GM23338 (cell line): Measurements from ENCODE around the gene RFX2.

Experiments
- CREB1 ChIP-seq: fragments of 250-450 bp; sonication (Bioruptor Pico); IDR thresholded peaks from 2 replicates; pipeline ENCODE4 v1.5.0; 2020; ENCODE audit warnings: low read depth, mild to moderate bottlenecking, moderate library complexity
- EZH2 ChIP-seq: fragments of 200-600 bp; sonication (generic); IDR thresholded peaks from one replicate; pipeline ENCODE4 v1.8.0; 2017; ENCODE audit warnings: antibody characterized with exemption, mild to moderate bottlenecking, low read depth; ENCODE audit not compliant: unreplicated experiment
- EZH2phosphoT487 ChIP-seq: fragments of 200-600 bp; sonication (generic); IDR thresholded peaks from one replicate; pipeline ENCODE4 v1.8.1; 2018; ENCODE audit warnings: antibody characterized with exemption; ENCODE audit not compliant: unreplicated experiment
- JUNB ChIP-seq: IDR thresholded peaks from one replicate; pipeline ENCODE4 v1.6.1; 2016; ENCODE audit warnings: antibody characterized with exemption; ENCODE audit not compliant: unreplicated experiment
- NANOG ChIP-seq: IDR thresholded peaks from 2 replicates; pipeline ENCODE4 v1.6.1; 2016; ENCODE audit warnings: antibody characterized with exemption, borderline replicate concordance
- POLR2AphosphoS5 ChIP-seq: IDR thresholded peaks from 2 replicates; pipeline ENCODE4 v1.6.1; 2016; ENCODE audit warnings: antibody characterized with exemption, low read depth
- REST ChIP-seq: IDR thresholded peaks from one replicate; pipeline ENCODE4 v1.6.1; 2018; ENCODE audit warnings: antibody characterized with exemption; ENCODE audit not compliant: unreplicated experiment
- ZNF331 ChIP-seq: fragments of 250-450 bp; sonication (Bioruptor Pico); IDR thresholded peaks from 2 replicates; pipeline ENCODE4 v1.5.0; 2020; ENCODE audit warnings: low read depth, mild to moderate bottlenecking, moderate library complexity
- TF ChIP-seq, protein P1 (sequence below), 2 experiments: fragments of 200-600 bp in 1 of 2; sonication (generic) in 1 of 2; conservative IDR thresholded peaks; 2 replicates each; pipeline versions ENCODE4 v1.5.1 to v1.6.1; 2016 to 2017; ENCODE audit warnings: antibody characterized with exemption in 2 of 2, low read depth in 2 of 2, mild to moderate bottlenecking in 2 of 2, moderate library complexity in 1 of 2
- TF ChIP-seq, protein P2 (sequence below): IDR thresholded peaks from 2 replicates; pipeline ENCODE4 v1.6.1; 2016; ENCODE audit warnings: antibody characterized with exemption

GRCh38 chr19:5983367-5983955 lies 126.8 kb downstream of the RFX2 start:
- no peak for TF ChIP-seq POLR2AphosphoS5
- TF ChIP-seq, protein P1, sequence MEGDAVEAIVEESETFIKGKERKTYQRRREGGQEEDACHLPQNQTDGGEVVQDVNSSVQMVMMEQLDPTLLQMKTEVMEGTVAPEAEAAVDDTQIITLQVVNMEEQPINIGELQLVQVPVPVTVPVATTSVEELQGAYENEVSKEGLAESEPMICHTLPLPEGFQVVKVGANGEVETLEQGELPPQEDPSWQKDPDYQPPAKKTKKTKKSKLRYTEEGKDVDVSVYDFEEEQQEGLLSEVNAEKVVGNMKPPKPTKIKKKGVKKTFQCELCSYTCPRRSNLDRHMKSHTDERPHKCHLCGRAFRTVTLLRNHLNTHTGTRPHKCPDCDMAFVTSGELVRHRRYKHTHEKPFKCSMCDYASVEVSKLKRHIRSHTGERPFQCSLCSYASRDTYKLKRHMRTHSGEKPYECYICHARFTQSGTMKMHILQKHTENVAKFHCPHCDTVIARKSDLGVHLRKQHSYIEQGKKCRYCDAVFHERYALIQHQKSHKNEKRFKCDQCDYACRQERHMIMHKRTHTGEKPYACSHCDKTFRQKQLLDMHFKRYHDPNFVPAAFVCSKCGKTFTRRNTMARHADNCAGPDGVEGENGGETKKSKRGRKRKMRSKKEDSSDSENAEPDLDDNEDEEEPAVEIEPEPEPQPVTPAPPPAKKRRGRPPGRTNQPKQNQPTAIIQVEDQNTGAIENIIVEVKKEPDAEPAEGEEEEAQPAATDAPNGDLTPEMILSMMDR (conservative IDR thresholded peaks at IDR 0.05; ENCODE audit: low read depth in 2 of 2), result no peak
- TF ChIP-seq NANOG, result no peak
- TF ChIP-seq EZH2, result no peak
- TF ChIP-seq REST, result no peak
- TF ChIP-seq EZH2phosphoT487, result no peak
- no peak; the same call in 1 of the 2 replicates for TF ChIP-seq ZNF331 (CRISPR knock-in tag)
- no peak for TF ChIP-seq CREB1
- no peak for TF ChIP-seq JUNB
- TF ChIP-seq, protein P2, sequence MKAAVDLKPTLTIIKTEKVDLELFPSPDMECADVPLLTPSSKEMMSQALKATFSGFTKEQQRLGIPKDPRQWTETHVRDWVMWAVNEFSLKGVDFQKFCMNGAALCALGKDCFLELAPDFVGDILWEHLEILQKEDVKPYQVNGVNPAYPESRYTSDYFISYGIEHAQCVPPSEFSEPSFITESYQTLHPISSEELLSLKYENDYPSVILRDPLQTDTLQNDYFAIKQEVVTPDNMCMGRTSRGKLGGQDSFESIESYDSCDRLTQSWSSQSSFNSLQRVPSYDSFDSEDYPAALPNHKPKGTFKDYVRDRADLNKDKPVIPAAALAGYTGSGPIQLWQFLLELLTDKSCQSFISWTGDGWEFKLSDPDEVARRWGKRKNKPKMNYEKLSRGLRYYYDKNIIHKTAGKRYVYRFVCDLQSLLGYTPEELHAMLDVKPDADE, result no peak
